ENCODE results near the gene RFX7. TPM values are rescaled to one million over a fixed set of nuclear protein-coding genes. Genes with fewer than 3 reads are reported as not detected.

The RFX7 gene
- total RNA-seq, 3 donors from 2014 or later: 15.3 to 17.5 (median 17.3) TPM

DNA sequence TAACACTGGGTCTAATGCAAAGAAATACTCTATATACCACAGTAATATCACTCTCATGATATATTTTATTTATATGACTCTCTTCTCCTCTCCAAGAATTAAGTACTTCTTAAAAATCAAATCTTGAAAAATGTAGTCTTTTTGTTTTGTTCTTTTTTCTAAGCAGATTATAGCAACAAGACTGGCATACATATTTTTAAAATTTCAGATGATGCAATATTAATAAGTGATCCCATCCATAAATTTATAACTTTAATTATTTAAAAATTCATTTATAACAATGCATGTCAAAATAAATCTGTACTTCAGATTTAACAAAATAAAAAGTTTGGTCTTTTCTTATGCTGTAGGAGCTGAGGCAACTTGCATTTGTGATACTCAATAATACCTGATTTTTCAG, 155.3 kb downstream of the RFX7 start:
- Mint-ChIP-seq H3K9me3 (peaks cover 10% of the 10 kb centered on the region), H3K4me3 (no peak overlapping the region), H3K36me3 (ENCODE audit: insufficient read depth) (peaks cover 7% of the 10 kb centered on the region), H3K27me3 (ENCODE audit: low read depth) (no peaks in the 10 kb centered on the region), H3K4me1 (ENCODE audit: low read depth) (peaks cover 11% of the 10 kb centered on the region)
- no peak for DNase-seq
- no peak for ATAC-seq

DNA sequence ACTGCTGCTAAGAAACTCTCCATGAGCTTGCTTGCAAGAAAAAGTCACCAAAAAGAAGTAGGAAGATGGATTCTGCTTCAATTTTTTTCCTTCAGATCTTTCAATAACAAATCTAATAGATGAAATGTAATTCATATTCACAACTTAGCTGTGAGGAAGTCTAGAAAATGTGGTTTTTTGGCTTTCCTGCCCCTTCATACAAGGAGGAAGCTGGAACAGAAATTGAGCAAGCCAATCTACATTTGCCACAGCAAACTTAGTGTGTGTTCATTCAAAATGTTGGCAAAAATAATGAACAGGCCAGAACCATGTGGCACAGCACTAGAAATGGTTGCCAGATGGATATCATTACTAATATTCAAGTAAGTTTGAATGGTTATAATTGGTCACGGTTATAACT, 157.1 kb downstream of the RFX7 start:
- Mint-ChIP-seq H3K4me1 (ENCODE audit: low read depth) (peaks cover 10% of the 10 kb centered on the region), H3K9me3 (peaks cover 10% of the 10 kb centered on the region), H3K27me3 (ENCODE audit: low read depth) (peaks cover 2% of the 10 kb centered on the region), H3K4me3 (no peak overlapping the region), H3K36me3 (ENCODE audit: insufficient read depth) (peaks cover 1% of the 10 kb centered on the region)
- DNase-seq (no peak), ATAC-seq (no peak)

DNA sequence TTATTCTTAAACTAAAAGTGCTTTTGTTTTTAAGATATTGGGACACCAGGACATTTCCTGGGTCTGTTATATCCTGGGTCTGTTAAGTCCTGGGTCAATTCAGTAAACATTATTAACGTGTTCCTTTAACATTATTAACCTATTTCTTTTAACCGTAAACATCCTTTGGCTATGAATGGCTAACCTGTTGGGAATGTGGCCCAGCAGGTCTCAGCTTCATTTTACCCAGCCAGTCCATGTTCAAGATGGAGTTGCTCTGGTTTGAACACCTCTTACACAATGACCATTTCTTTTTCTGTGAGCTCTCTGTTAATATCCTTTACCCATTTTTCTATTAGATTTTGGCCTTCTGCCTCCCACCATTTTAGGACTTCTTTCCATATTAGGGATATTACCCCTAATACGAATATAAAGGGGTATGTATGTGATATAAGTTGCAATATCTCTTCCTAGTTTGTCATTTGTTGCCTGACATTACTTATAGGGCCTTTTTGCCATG, 161.4 kb downstream of the RFX7 start:
- Mint-ChIP-seq H3K36me3 (ENCODE audit: insufficient read depth) (no peaks in the 10 kb centered on the region), H3K9me3 (no peaks in the 10 kb centered on the region), H3K27me3 (ENCODE audit: low read depth) (peaks cover 6% of the 10 kb centered on the region), H3K4me3 (no peak overlapping the region), H3K4me1 (ENCODE audit: low read depth) (peaks cover 4% of the 10 kb centered on the region)
- DNase-seq: no peak
- ATAC-seq: no peak

DNA sequence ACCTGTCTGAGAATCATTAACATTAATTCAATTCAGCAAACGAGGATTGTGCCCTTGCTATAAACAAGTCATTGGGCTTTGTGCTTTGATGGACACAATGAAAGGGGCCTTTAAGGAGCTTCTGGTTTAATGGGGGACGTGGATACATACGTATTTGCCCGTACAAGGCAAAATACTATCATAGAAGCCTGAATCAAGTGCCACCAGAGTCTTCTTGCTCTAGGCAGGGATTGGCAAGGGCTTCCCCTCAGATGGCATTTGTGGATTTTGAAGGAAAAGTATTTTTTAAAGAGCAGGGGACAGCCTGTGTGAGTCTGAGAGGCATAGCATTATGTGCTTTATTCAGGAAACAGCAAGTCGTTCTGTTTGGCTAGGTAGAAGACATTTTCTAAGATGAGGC, 166.6 kb downstream of the RFX7 start:
- H3K9me3 Mint-ChIP-seq: no peaks in the 10 kb centered on the region
- H3K4me3 Mint-ChIP-seq: no peak overlapping the region
- ATAC-seq: no peak
- H3K4me1 Mint-ChIP-seq (ENCODE audit: low read depth): no peaks in the 10 kb centered on the region
- no peaks in the 10 kb centered on the region for H3K36me3 Mint-ChIP-seq (ENCODE audit: insufficient read depth)
- peaks cover 8% of the 10 kb centered on the region for H3K27me3 Mint-ChIP-seq (ENCODE audit: low read depth)
- no peak for DNase-seq

DNA sequence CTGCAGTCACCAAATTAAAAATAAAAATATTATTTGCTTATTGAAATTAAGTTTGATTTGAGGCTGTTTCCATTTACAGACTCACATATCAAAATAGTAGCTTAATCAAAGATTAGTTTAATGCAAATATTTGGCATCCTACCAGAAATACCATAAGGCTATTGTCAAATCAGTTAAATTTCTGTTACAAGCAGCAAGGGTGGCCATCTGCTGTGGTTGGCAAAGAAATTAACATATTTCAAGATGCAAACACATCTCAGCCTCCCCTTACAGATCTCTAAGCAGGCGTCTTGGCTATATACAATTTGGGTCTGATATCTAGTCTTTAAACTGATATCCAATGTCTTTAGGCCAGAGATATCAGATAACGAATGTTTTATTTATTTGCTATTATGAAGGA, 167.0 kb downstream of the RFX7 start:
- no peaks in the 10 kb centered on the region for H3K9me3 Mint-ChIP-seq
- H3K4me3 Mint-ChIP-seq: no peak overlapping the region
- H3K27me3 Mint-ChIP-seq (ENCODE audit: low read depth): peaks cover 7% of the 10 kb centered on the region
- no peaks in the 10 kb centered on the region for H3K36me3 Mint-ChIP-seq (ENCODE audit: insufficient read depth)
- ATAC-seq: no peak
- H3K4me1 Mint-ChIP-seq (ENCODE audit: low read depth): no peaks in the 10 kb centered on the region
- no peak for DNase-seq

DNA sequence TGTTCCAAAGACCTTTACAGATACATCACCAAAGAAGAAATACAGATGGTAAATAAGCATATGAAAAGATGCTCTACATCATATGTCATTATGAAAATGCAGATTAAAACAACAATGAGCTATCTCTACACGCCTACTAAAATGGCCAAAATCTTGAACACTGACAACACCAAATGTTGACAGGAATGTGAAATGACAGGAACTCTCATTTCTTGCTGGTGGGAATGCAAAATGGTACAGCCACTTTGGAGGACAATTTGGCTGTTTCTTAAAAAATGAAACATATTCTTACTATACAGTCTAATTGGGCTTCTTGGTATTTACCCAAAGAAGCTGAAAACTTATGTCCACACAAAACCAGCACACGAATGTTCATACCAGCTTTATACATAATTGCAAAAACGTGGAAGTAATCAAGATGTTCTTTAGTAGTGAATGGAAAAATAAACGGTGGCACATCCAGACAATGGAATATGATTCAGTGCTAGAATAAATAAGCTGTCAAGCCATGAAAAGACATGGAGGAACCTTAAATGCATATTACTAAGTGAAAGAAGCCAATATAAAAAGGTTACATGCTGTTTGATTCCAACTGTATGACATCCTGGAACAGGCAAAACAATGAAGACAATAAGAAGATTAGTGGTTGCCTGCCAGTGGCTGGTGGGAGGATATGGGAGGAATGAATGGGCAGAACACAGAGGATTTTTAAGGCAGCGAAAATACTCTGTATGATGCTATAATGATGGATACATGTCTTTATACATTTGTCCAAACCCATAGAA, 169.0 kb downstream of the RFX7 start:
- no peak for DNase-seq
- Mint-ChIP-seq H3K9me3 (no peaks in the 10 kb centered on the region), H3K36me3 (ENCODE audit: insufficient read depth) (no peaks in the 10 kb centered on the region), H3K4me1 (ENCODE audit: low read depth) (no peaks in the 10 kb centered on the region), H3K4me3 (no peak overlapping the region), H3K27me3 (ENCODE audit: low read depth) (peaks cover 8% of the 10 kb centered on the region)
- no peak for ATAC-seq

DNA sequence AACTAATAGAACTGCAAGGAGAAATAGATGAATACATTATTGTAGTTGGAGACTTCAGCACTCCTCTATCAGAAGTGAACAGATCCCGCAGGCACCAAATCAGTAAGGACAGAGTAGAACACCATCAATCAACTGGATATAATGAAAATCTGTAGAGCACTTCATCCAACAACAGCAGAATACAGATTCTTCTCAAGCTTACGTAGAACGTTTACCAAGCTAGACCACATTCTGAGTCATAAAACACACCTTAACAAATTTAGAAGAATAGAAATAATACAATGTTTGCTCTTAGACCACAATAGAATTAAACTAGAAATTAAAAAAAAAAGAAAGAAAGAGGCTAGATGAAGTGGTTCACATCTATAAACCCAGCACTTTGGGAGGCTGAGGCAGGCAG, 179.5 kb downstream of the RFX7 start:
- ATAC-seq (no peak), DNase-seq (no peak)
- Mint-ChIP-seq H3K27me3 (ENCODE audit: low read depth) (peaks cover 6% of the 10 kb centered on the region), H3K4me3 (no peak overlapping the region), H3K36me3 (ENCODE audit: insufficient read depth) (no peaks in the 10 kb centered on the region), H3K9me3 (peaks cover 7% of the 10 kb centered on the region), H3K4me1 (ENCODE audit: low read depth) (no peaks in the 10 kb centered on the region)

DNA sequence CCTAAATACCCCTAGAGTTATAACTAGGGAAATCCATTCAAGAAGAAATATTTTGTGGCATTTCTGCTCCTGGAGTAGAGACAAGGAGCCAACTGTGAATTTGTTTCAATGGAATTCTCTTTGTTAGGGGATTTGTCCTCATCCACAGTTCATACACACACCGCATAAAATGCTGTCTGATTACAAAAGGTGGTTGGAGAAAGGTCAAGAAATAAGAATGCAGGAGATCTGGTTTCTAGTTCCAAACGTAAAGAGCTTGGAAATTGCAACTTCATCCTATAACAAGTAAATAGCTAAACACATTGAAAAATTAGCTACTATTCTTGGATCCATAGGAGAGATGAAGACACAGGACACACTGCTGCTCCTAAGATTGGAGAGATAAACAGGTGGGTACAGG, 184.0 kb downstream of the RFX7 start:
- Mint-ChIP-seq H3K4me3 (no peak overlapping the region), H3K27me3 (ENCODE audit: low read depth) (peaks cover 3% of the 10 kb centered on the region), H3K9me3 (peaks cover 7% of the 10 kb centered on the region), H3K36me3 (ENCODE audit: insufficient read depth) (no peaks in the 10 kb centered on the region), H3K4me1 (ENCODE audit: low read depth) (no peaks in the 10 kb centered on the region)
- DNase-seq (no peak), ATAC-seq (no peak)

DNA sequence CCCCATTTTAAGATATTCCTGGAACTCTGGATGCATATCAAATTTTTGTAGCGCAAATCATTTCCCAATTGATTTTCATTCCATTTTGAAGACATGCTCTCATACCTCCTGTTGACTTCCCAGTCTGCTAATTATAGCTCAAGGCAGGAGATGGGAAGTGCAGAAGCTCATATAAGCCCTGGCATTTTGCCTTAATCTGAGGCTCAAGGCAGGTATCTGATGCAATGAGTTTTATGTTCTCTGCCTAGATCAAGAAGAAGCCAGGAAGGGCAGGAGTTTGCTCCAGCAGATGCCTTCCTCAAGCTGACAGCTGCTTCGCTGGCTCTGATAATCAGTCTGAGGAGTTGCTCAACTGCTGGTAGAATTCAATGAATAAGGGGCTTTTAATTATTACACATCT, 184.7 kb downstream of the RFX7 start:
- Mint-ChIP-seq H3K9me3 (peaks cover 7% of the 10 kb centered on the region), H3K4me1 (ENCODE audit: low read depth) (no peaks in the 10 kb centered on the region), H3K27me3 (ENCODE audit: low read depth) (peaks cover 3% of the 10 kb centered on the region), H3K4me3 (no peak overlapping the region), H3K36me3 (ENCODE audit: insufficient read depth) (no peaks in the 10 kb centered on the region)
- DNase-seq (no peak), ATAC-seq (no peak)

DNA sequence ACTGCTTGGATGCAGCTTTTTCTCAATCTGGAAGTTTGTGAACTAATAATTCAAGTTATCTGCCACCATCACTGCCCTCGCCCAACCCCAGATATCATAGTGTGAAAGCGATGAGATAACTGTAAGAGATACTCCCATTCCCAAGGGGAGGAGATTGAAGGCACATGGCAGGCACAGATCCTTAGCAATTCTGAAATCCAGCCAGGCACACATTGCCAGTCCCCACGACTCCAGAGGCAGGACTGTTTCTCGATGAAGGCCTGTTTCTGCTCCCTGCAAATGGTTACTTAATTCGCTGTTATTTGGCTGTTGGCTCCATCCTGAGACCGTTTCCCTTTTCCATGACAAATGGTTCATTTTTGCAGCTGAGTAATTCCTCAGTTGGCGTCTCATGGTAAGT, 187.1 kb downstream of the RFX7 start:
- H3K4me3 Mint-ChIP-seq: no peak overlapping the region
- no peak for ATAC-seq

DNA sequence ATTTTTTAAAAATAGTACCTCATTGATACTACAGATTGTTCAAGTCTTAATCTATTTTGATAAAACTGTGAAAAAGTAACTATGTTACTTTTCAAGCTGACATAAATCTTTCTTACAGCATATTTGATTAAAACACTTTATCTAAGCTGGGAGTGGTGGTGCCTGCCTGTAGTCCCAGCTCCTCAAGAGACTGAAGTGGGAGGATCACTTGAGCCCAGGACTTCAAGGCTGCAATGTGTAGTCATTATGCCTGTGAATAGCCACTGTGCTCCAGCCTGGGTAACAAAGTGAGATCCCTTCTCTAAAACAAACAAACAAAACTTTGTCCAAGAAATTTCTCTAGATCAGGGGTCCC, 190.7 kb downstream of the RFX7 start:
- Mint-ChIP-seq H3K36me3 (ENCODE audit: insufficient read depth) (no peaks in the 10 kb centered on the region), H3K4me1 (ENCODE audit: low read depth) (no peaks in the 10 kb centered on the region), H3K9me3 (no peaks in the 10 kb centered on the region), H3K4me3 (no peak overlapping the region), H3K27me3 (ENCODE audit: low read depth) (no peaks in the 10 kb centered on the region)
- no peak for DNase-seq
- no peak for ATAC-seq

More for the DNA sequence above, 187.1 kb downstream of the RFX7 start:
- H3K9me3 Mint-ChIP-seq: peaks cover 3% of the 10 kb centered on the region
- DNase-seq: no peak
- peaks cover 2% of the 10 kb centered on the region for H3K27me3 Mint-ChIP-seq (ENCODE audit: low read depth)
- H3K36me3 Mint-ChIP-seq (ENCODE audit: insufficient read depth): no peaks in the 10 kb centered on the region
- H3K4me1 Mint-ChIP-seq (ENCODE audit: low read depth): no peaks in the 10 kb centered on the region

DNA sequence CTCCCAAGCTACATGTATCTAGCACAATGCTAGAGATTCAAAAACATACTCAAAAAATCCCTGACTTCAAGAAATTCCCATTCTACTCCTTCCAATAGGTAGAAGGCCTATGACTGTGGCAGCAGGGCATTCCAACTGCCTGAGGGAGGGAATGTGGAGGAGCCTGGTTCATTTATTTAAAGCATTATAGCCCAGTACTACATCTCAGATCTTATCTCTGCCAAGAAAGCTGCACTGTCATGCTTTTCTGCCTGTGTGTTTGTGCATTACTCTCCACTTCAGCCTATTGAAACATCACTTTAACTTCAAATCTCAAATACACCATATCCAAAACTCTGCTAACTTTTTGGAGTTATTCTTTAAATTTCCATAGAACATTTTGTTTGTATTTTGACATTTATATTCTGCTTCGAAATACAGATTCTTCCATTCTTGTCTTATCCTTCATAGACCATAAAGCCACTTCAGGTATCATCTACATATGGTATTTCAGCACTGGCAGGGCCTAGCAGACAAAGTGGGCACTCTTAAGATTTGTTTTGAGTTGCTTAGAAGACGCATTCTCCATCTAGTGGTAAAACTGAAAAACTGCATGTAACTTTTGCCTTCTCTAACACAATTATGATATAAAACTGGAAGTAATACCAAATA, 191.2 kb downstream of the RFX7 start:
- H3K4me1 Mint-ChIP-seq (ENCODE audit: low read depth): no peaks in the 10 kb centered on the region
- DNase-seq (no peak), ATAC-seq (peak in 1 of 2 donors; percentile 46)
- no peak overlapping the region for H3K4me3 Mint-ChIP-seq
- H3K9me3 Mint-ChIP-seq: no peaks in the 10 kb centered on the region
- H3K36me3 Mint-ChIP-seq (ENCODE audit: insufficient read depth): no peaks in the 10 kb centered on the region
- no peaks in the 10 kb centered on the region for H3K27me3 Mint-ChIP-seq (ENCODE audit: low read depth)

DNA sequence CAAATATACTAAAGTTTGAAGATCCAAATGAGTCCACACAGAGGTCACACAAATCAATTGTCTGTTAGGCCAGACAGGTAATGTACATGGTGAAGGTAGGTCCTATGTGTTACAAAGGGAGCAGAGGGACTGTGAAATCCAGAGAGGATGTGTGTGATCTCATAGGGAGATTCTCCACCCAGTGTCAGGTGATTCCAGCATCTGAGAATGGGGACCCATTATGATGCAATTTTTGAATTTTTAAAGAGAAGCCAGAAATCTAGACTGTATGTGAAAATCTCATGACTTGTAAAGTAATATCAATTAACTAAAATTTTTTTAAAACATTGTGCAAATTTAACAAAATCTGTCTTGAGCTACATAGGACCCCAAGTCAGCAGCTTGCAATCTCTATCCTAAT, 192.0 kb downstream of the RFX7 start:
- Mint-ChIP-seq H3K9me3 (no peaks in the 10 kb centered on the region), H3K36me3 (ENCODE audit: insufficient read depth) (no peaks in the 10 kb centered on the region), H3K4me1 (ENCODE audit: low read depth) (no peaks in the 10 kb centered on the region), H3K27me3 (ENCODE audit: low read depth) (no peaks in the 10 kb centered on the region), H3K4me3 (no peak overlapping the region)
- DNase-seq: no peak
- no peak for ATAC-seq

DNA sequence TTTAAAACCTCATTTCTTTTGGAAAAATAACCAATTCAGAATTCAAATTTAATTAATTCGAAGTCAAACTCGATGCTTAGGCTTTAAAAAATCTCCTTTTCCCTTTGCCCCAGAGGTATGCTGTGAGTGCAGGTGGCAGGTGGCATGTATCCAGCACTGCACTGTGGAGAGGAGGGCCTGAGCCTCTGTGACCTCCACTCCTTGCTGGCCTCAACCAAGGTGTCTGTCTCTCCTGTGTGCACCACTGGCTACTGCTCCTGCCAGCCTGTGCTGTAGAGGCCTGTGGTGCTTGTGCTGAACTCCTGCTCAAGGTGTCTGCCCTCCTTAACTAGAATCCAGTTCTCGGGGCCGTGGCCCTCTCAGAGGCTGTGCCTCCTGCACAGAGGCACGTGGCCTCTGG, 194.1 kb downstream of the RFX7 start:
- Mint-ChIP-seq H3K4me1 (ENCODE audit: low read depth) (no peaks in the 10 kb centered on the region), H3K27me3 (ENCODE audit: low read depth) (no peaks in the 10 kb centered on the region), H3K9me3 (no peaks in the 10 kb centered on the region), H3K4me3 (no peak overlapping the region), H3K36me3 (ENCODE audit: insufficient read depth) (no peaks in the 10 kb centered on the region)
- DNase-seq: no peak
- ATAC-seq: no peak

DNA sequence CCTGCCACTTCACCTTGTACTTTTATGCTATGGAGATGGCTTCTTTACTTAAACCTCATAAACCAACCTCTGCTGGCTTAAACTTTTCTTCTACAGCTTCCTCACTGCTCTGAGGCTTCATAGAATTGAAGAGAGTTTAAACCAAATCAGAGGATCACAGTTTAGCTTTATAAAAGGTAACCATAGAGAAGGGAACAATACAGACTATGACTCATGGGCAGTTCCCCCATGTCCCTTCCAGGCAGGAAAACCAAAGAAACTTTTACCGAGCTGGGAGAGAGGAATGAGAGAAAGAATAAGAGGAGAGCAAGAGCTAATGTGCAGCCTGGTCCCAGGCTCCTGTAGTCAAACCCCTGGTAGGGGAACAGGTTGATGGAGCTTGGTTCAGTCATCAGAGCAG, 196.3 kb downstream of the RFX7 start:
- Mint-ChIP-seq H3K27me3 (ENCODE audit: low read depth) (no peaks in the 10 kb centered on the region), H3K9me3 (peaks cover 3% of the 10 kb centered on the region), H3K4me1 (ENCODE audit: low read depth) (peaks cover 19% of the 10 kb centered on the region), H3K36me3 (ENCODE audit: insufficient read depth) (no peaks in the 10 kb centered on the region), H3K4me3 (no peak overlapping the region)
- ATAC-seq: no peak
- DNase-seq: no peak
